ENCODE data around the gene KCNH2. TPM values are rescaled to one million over a fixed set of nuclear protein-coding genes. Genes with fewer than 3 reads are reported as not detected.
A peak's percentile ranks its signal among the peaks of the same experiment; 100 is the strongest.

Gene KCNH2
- total and polyA plus RNA-seq, 8 donors = 4.0 to 77.7 (median 7.3) TPM

- H3K27ac ChIP-seq = no peak overlapping the region
- TF ChIP-seq POLR2A (IDR thresholded peaks at IDR 0.05) = no peak
- no peak for TF ChIP-seq EP300 (IDR thresholded peaks at IDR 0.05)
- TF ChIP-seq CTCF (IDR thresholded peaks at IDR 0.05) = no peak
- no peak for TF ChIP-seq POLR2AphosphoS5 (IDR thresholded peaks at IDR 0.05)
- peaks cover 0 to 13% (median 3%) of the 10 kb centered on the region in 4 donors for H3K4me1 ChIP-seq
- peaks cover 0 to 8% (median 0%) of the 10 kb centered on the region in 3 donors for H3K27me3 ChIP-seq
- H3K4me3 ChIP-seq = no peak overlapping the region
- intact Hi-C loops (cut with DNase I; ENCODE audit: low total_unique reads) = no loop called here
- H3K9me3 ChIP-seq = no peaks in the 10 kb centered on the region
- no peaks in the 10 kb centered on the region for H3K36me3 ChIP-seq
- DNase-seq = no peak
Measured at GRCh38 chr7:150923196-150923595, 54.9 kb downstream of the KCNH2 start.

DNA sequence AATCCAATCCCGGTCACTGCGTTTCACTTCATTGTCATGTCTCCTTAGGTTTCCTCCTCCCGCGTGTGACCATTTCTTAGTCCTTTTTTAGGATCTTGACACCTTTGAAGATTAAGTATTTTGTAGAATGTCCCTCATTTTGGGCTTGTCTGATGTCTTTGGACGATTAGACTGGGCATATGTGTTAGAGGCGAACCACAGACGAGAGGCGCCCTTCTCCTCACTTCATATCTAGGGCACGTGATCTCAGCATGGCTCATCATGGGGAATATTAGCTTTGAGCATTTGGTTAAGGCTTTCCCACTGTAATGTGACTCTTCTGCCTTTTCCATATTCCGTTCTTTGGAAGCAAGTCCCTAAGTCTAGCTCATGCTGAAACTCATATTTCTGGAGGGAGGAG lies 59.0 kb downstream of the KCNH2 start:
- TF ChIP-seq POLR2AphosphoS5 (IDR thresholded peaks at IDR 0.05) = no peak
- no peak for TF ChIP-seq CTCF (IDR thresholded peaks at IDR 0.05)
- no peak for TF ChIP-seq EP300 (IDR thresholded peaks at IDR 0.05)
- TF ChIP-seq POLR2A (IDR thresholded peaks at IDR 0.05) = no peak
- Histone ChIP-seq H3K4me3 (no peak overlapping the region), H3K9me3 (no peaks in the 10 kb centered on the region), H3K27ac (no peak overlapping the region), H3K36me3 (no peaks in the 10 kb centered on the region), H3K27me3 (peaks cover 0 to 8% (median 0%) of the 10 kb centered on the region in 3 donors), H3K4me1 (peaks cover 0 to 22% (median 3%) of the 10 kb centered on the region in 4 donors)
- intact Hi-C loops (cut with DNase I; ENCODE audit: low total_unique reads) = no loop called here
- 81 to 93% (median 85%) methylated on average over 10 of the region's 10 CpGs for WGBS, 5 donors
- DNase-seq = no peak

- no peak overlapping the region for H3K27ac ChIP-seq
- H3K4me3 ChIP-seq = no peak overlapping the region
- no peak for DNase-seq
- peaks cover 0 to 8% (median 0%) of the 10 kb centered on the region in 3 donors for H3K27me3 ChIP-seq
- WGBS, 5 donors = 70 to 90% (median 85%) methylated on average over 6 of the region's 6 CpGs
- intact Hi-C loops (cut with DNase I; ENCODE audit: low total_unique reads) = no loop called here
- H3K4me1 ChIP-seq = peaks cover 0 to 22% (median 3%) of the 10 kb centered on the region in 4 donors
- no peaks in the 10 kb centered on the region for H3K9me3 ChIP-seq
- H3K36me3 ChIP-seq = no peaks in the 10 kb centered on the region
- TF ChIP-seq EP300 (IDR thresholded peaks at IDR 0.05) = no peak
- TF ChIP-seq CTCF (IDR thresholded peaks at IDR 0.05) = no peak
- no peak for TF ChIP-seq POLR2A (IDR thresholded peaks at IDR 0.05)
- TF ChIP-seq POLR2AphosphoS5 (IDR thresholded peaks at IDR 0.05) = no peak
Measured at GRCh38 chr7:150918378-150918777, 59.7 kb downstream of the KCNH2 start.

- DNase-seq = no peak
- H3K4me3 ChIP-seq = no peak overlapping the region
- intact Hi-C loops (cut with DNase I; ENCODE audit: low total_unique reads) = no loop called here
- H3K9me3 ChIP-seq = no peaks in the 10 kb centered on the region
- TF ChIP-seq POLR2AphosphoS5 (IDR thresholded peaks at IDR 0.05) = no peak
- peaks cover 0 to 8% (median 0%) of the 10 kb centered on the region in 3 donors for H3K27me3 ChIP-seq
- H3K27ac ChIP-seq = no peak overlapping the region
- WGBS, 5 donors = 21 to 48% (median 27%) methylated on average over 7 of the region's 7 CpGs
- H3K4me1 ChIP-seq = peaks cover 0 to 22% (median 3%) of the 10 kb centered on the region in 4 donors
- H3K36me3 ChIP-seq = no peaks in the 10 kb centered on the region
Measured at GRCh38 chr7:150917969-150918368, 60.2 kb downstream of the KCNH2 start.

DNA sequence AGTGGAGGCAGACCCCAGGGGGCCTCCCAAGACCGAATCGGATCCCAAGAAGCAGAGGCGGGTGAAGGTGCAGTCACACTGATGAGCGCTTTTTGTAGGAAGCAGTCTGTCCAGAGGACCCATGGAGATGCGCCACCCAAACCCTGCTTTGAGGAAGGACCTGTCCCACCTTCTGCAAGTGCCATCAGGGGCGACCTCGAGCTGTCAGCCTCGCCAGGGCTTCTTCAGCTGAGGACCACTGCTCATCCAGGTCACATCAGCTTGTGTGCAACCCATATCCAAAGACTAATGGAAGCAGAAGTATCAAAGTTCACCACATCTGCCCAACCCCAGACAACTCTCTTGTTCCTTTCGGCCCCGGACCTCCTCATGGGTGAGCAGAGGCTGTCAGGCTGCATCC lies 61.5 kb downstream of the KCNH2 start:
- Histone ChIP-seq H3K4me1 (peaks cover 0 to 22% (median 3%) of the 10 kb centered on the region in 4 donors), H3K4me3 (no peak overlapping the region), H3K27ac (no peak overlapping the region), H3K9me3 (no peaks in the 10 kb centered on the region), H3K27me3 (peaks cover 0 to 8% (median 0%) of the 10 kb centered on the region in 3 donors), H3K36me3 (no peaks in the 10 kb centered on the region)
- TF ChIP-seq POLR2AphosphoS5 (IDR thresholded peaks at IDR 0.05) (no peak), POLR2A (IDR thresholded peaks at IDR 0.05) (no peak), CTCF (IDR thresholded peaks at IDR 0.05) (no peak), EP300 (IDR thresholded peaks at IDR 0.05) (no peak)
- peak in 1 of 2 donors; percentile 19 for DNase-seq
- 89 to 93% (median 89%) methylated on average over 9 to 10 of the region's 10 CpGs for WGBS, 5 donors
- intact Hi-C loops (cut with DNase I; ENCODE audit: low total_unique reads) = no loop called here

Measured in stomach (tissue), 9 donors.